Lung (tissue), 12 donors: Measurements from ENCODE around the gene MRPL2. TPM values are rescaled to one million over a fixed set of nuclear protein-coding genes. Genes with fewer than 3 reads are reported as not detected.

Experiments used
- ATAC-seq: fragments of 200-7000 bp; cut with Tn5 transposase; one replicate; pipeline ENCODE4 v1.9.1; 2020; ENCODE audit warnings: moderate number of reproducible peaks; ENCODE audit not compliant: insufficient read depth, low FRiP score
- DNase-seq, 3 donors: peaks; one replicate each; pipeline ENCODE4 v3.0.0-alpha.2; 2013 to 2017
- H3K27ac ChIP-seq, 2 donors: one replicate each; pipeline ENCODE4 v1.5.1; 2013; ENCODE audit warnings: mild to moderate bottlenecking in 2 of 2, moderate library complexity in 2 of 2, control low read depth in 1 of 2, inconsistent platforms in 1 of 2, low read depth in 1 of 2, low read length in 1 of 2
- H3K27me3 ChIP-seq, 3 donors: one replicate each; pipeline ENCODE4 v1.5.1; 2013; ENCODE audit warnings: low read length in 2 of 3; ENCODE audit not compliant: control insufficient read depth in 3 of 3, insufficient read depth in 3 of 3
- H3K36me3 ChIP-seq, 4 donors: one replicate each; pipeline ENCODE4 v1.5.1; 2013; ENCODE audit warnings: low read length in 4 of 4, mild to moderate bottlenecking in 1 of 4, moderate library complexity in 1 of 4; ENCODE audit not compliant: control insufficient read depth in 4 of 4, insufficient read depth in 4 of 4
- H3K4me1 ChIP-seq, 5 donors: one replicate each; pipeline ENCODE4 v1.5.1; 2013; ENCODE audit warnings: low read length in 5 of 5, mild to moderate bottlenecking in 2 of 5, moderate library complexity in 1 of 5; ENCODE audit not compliant: control insufficient read depth in 5 of 5, insufficient read depth in 5 of 5
- H3K4me3 ChIP-seq: one replicate; pipeline ENCODE4 v1.5.1; 2013; ENCODE audit warnings: mild to moderate bottlenecking, control low read depth, moderate library complexity
- H3K9ac ChIP-seq, 2 donors: one replicate each; pipeline ENCODE4 v1.5.1; 2013; ENCODE audit warnings: low read length in 2 of 2, control low read depth in 1 of 2; ENCODE audit not compliant: insufficient read depth in 1 of 2
- H3K9me3 ChIP-seq, 4 donors: one replicate each; pipeline ENCODE4 v1.5.1; 2013; ENCODE audit warnings: low read length in 3 of 4, mild to moderate bottlenecking in 1 of 4, moderate library complexity in 1 of 4; ENCODE audit not compliant: control insufficient read depth in 4 of 4, insufficient read depth in 3 of 4
- CTCF ChIP-seq: IDR thresholded peaks from 2 replicates; pipeline ENCODE4 v1.5.1; 2012; ENCODE audit warnings: mild to moderate bottlenecking; ENCODE audit errors: control extremely low read depth, extremely low read depth
- WGBS, 2 donors: extraction: QIAGEN DNeasy Blood & Tissue Kit; methylation state at CpG; one replicate each; pipeline ENCODE4 v1.1.7; 2013; 5-methylcytosine and 5-hydroxymethylcytosine counted together
- polyA plus RNA-seq, 2 donors: library from polyadenylated mRNA; stranded (reverse); fragments of 200-250 nt; gene quantifications; one replicate each; pipeline ENCODE4 v1.2.1, GENCODE V29; 2013
- total RNA-seq, 2 donors: library from RNA; depleted of rRNA in 1 of 2; stranded (reverse); fragments of >200 nt in 1 of 2; gene quantifications; one replicate each; pipeline ENCODE4 v1.2.1, GENCODE V29; 2014 to 2021
- donor health status: control.
- donor health status: control.
- donor health status: Bipolar disorder and iron deficiency.
- donor health status: healthy.
- donor health status: DM: yes; HTN: yes; CAD: no.

Gene MRPL2
- total and polyA plus RNA-seq, 4 donors = 11.5 to 84.0 (median 46.1) TPM

- Histone ChIP-seq H3K4me1 (peaks cover 4 to 20% (median 12%) of the 10 kb centered on the region in 5 donors), H3K27me3 (no peaks in the 10 kb centered on the region), H3K36me3 (peaks cover 10 to 32% (median 18%) of the 10 kb centered on the region in 4 donors), H3K9ac (no peak overlapping the region), H3K4me3 (no peak overlapping the region), H3K27ac (no peak overlapping the region), H3K9me3 (peaks cover 0 to 2% (median 0%) of the 10 kb centered on the region in 4 donors)
- DNase-seq (no peak), ATAC-seq (no peak)
- TF ChIP-seq CTCF = no peak
- 95 to 96% methylated on average over 12 of the region's 12 CpGs for WGBS, 2 donors
Measured at GRCh38 chr6:43062818-43063217, 3.6 kb upstream of the MRPL2 start.

GRCh38 chr6:43061861-43062260 is 2.6 kb upstream of the MRPL2 start:
- Histone ChIP-seq H3K4me1 (peaks cover 4 to 20% (median 12%) of the 10 kb centered on the region in 5 donors), H3K4me3 (no peak overlapping the region), H3K27ac (no peak overlapping the region), H3K27me3 (no peaks in the 10 kb centered on the region), H3K9me3 (peaks cover 0 to 2% (median 0%) of the 10 kb centered on the region in 4 donors), H3K36me3 (peaks cover 7 to 34% (median 18%) of the 10 kb centered on the region in 4 donors), H3K9ac (no peak overlapping the region)
- WGBS, 2 donors = 78 to 88% methylated on average over 2 of the region's 2 CpGs
- ATAC-seq (no peak), DNase-seq (no peak)
- TF ChIP-seq CTCF = no peak

GRCh38 chr6:43060755-43061633 is 1.8 kb upstream of the MRPL2 start:
- H3K27ac ChIP-seq = peak overlapping the region in 1 of 2 donors; percentile 80
- peaks cover 4 to 26% (median 14%) of the 10 kb centered on the region in 4 donors for H3K36me3 ChIP-seq

More at GRCh38 chr6:43060755-43061633, 1.8 kb upstream of the MRPL2 start:
- no peak overlapping the region for H3K4me3 ChIP-seq
- no peak for DNase-seq
- H3K4me1 ChIP-seq = peaks cover 4 to 20% (median 12%) of the 10 kb centered on the region in 5 donors
- H3K9me3 ChIP-seq = no peaks in the 10 kb centered on the region
- WGBS, 2 donors = 87 to 94% methylated on average over 12 of the region's 12 CpGs
- no peak for TF ChIP-seq CTCF
- no peak overlapping the region for H3K9ac ChIP-seq
- no peaks in the 10 kb centered on the region for H3K27me3 ChIP-seq
- ATAC-seq = no peak
